GM12864 (cell line): ENCODE results near the gene MTX1.

ENCODE experiments used
- DNase-seq: peaks from one replicate; pipeline ENCODE4 v3.0.0-alpha.2; 2011; ENCODE audit warnings: low read depth
- H3K4me3 ChIP-seq: 2 replicates; pipeline ENCODE4 v1.5.1; 2011; ENCODE audit warnings: mild to moderate bottlenecking, low read depth, low read length, control low read depth
- TF ChIP-seq, protein P1 (sequence below): IDR thresholded peaks from 2 replicates; pipeline ENCODE4 v1.5.1; 2011; ENCODE audit warnings: low read depth, mild to moderate bottlenecking, moderate library complexity, low read length, control low read depth, inconsistent platforms; ENCODE audit errors: missing control alignments

The MTX1 gene

GRCh38 chr1:155261852-155262673, 53.6 kb downstream of the MTX1 start, which contains the start of gene SCAMP3:
Gene SCAMP3 (minus strand): TSS chr1:155262360. CDS start chr1:155262151, 209 bp downstream.
- TF ChIP-seq, protein P1, sequence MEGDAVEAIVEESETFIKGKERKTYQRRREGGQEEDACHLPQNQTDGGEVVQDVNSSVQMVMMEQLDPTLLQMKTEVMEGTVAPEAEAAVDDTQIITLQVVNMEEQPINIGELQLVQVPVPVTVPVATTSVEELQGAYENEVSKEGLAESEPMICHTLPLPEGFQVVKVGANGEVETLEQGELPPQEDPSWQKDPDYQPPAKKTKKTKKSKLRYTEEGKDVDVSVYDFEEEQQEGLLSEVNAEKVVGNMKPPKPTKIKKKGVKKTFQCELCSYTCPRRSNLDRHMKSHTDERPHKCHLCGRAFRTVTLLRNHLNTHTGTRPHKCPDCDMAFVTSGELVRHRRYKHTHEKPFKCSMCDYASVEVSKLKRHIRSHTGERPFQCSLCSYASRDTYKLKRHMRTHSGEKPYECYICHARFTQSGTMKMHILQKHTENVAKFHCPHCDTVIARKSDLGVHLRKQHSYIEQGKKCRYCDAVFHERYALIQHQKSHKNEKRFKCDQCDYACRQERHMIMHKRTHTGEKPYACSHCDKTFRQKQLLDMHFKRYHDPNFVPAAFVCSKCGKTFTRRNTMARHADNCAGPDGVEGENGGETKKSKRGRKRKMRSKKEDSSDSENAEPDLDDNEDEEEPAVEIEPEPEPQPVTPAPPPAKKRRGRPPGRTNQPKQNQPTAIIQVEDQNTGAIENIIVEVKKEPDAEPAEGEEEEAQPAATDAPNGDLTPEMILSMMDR = no peak
- H3K4me3 ChIP-seq = peak within 1 kb of the TSS; percentile 89
- DNase-seq = peak; percentile 95

GRCh38 chr1:155263067-155263466, 54.6 kb downstream of the MTX1 start:
- no peak overlapping the region for H3K4me3 ChIP-seq
- DNase-seq = no peak
- TF ChIP-seq, protein P1 = no peak
